GM19023 (cell line): ENCODE measurements around the gene GARS1.
"Not testable (repeated sequence)": the region's sequence is repeated elsewhere in the genome, so short reads cannot be mapped to it uniquely, and the experiment has no call there.

Experiments used
- ATAC-seq: cut with Tn5 transposase; IDR thresholded peaks from one replicate; pipeline ENCODE4 v1.9.1; 2021; ENCODE audit warnings: mild to moderate bottlenecking, moderate library complexity; ENCODE audit not compliant: unreplicated experiment

Gene GARS1

DNA sequence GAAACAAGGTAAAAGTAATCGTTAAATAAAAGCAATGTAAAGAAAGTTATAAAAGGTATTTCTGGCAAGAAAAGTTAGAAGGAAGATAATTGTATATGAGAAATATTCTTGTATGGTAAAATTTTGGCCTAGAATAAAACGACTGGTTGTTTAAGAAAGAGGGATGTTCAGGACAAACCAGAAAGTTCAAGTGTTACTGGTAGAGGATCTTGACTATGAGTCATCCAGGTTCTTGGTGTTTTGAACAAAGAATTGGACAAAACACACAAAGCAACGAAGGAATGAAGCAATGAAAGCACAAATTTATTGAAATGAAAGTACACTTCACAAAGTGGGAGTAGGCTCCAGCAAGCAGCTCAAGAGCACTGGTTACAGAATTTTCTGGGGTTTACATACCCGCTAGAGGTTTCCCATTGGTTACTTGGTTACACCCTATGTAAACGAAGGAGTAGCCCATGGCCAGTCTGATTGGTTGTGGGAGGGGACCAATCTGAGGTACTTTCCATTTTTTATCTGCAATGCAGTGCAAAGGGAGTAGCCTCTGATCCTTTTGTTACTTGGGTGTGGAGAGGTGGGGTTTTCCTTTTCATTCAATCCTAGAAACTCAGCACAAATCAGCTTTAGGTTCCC, 22.4 kb upstream of the GARS1 start:
- ATAC-seq: no peak

DNA sequence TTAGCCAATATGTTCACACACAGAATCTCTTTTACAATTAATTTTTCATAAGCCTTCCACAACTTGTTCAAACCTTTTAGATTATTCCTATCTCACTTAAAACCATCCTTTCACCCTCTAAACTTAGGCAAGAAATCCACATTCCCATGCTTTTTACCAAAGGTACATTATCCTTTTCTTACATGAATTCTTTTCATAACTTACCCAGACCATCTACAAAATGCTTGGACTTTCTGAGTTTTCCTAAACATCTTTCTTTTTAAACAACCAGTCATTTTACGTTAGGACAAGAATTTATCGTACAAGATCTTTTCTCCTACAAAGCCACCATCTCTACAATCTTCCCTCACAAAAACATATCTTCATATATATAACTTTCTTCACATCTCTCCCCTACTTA, 18.8 kb upstream of the GARS1 start:
- ATAC-seq: no peak

- ATAC-seq: no peak
These were observed 11.5 kb upstream of the GARS1 start for GRCh38 chr7:30583181-30583580.

DNA sequence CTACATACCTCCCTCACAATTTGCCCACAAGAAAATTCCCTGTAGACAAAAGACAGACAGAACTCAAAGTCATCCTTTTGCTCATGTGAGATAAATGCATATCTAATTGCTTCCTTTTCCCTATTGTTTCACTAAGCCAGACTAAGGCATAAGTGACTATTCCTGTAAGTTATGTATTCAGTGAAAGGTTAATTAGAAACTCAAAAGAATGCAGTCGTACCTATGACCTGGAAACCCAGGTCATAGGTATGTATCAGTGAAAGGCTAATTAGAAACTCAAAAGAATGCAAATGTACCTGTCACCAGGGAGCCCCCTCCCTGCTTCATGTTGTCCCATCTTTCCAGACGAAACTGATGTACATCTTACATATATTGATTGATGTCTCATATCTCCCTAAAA, 10.3 kb upstream of the GARS1 start:
- ATAC-seq: no peak

DNA sequence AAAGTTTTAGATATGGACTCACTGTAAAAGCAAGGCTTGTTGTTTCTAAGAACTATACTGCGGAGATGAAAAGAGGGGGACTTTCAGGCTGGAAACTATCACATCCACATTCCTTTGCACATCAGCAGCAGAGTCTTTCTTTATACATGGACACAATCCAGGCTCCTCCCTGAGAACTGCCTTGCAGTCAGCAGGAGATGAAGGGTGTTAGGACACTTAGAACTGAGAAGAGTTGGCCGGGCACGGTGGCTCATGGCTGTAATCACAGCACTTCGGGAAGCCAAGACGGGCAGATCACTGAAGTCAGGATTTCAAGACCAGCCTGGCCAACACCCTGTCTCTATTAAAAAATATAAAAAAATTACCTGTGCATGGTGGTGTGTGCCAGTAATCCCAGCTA, 9.7 kb upstream of the GARS1 start:
- ATAC-seq: no peak

DNA sequence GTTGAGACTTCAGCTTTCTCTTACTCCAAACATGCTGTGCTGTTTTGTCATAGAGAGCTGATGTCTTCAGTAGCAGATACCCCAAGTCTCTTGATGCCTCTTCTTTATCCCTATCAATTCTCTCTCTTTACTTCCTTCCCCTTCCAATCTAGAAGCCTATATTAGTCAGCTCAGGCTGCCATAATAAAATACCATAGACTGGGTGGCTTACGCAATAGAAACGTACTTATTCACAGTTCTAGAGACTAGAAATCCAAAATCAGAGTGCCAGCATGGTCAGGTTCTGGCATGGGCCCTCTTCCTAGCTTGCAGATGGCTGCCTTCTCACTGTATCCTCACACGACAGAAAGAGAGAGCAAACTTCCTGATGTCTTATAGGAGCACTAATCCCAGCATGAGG, 9.0 kb upstream of the GARS1 start:
- ATAC-seq: no peak

DNA sequence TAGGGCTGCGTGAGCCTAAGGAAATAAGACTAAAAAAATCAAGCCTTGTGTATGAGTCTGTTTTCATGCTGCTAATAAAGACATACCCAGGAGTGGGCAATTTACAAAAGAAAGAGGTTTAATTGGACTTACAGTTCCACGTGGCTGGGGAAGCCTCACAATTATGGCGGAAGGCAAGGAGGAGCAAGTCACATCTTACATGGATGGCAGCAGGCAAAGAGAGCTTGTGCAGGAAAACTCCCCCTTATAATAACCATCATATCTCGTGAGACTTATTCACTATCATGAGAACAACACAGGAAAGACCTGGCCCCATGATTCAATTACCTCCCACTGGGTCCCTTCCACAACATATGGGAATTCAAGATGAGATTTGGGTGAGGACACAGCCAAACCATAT, 7.1 kb upstream of the GARS1 start:
- not testable (repeated sequence) for ATAC-seq

GRCh38 chr7:30589111-30589510, 5.6 kb upstream of the GARS1 start:
- ATAC-seq: no peak

- peak; percentile 35 for ATAC-seq
These were observed 584 bp upstream of the GARS1 start for GRCh38 chr7:30594048-30594539.

DNA sequence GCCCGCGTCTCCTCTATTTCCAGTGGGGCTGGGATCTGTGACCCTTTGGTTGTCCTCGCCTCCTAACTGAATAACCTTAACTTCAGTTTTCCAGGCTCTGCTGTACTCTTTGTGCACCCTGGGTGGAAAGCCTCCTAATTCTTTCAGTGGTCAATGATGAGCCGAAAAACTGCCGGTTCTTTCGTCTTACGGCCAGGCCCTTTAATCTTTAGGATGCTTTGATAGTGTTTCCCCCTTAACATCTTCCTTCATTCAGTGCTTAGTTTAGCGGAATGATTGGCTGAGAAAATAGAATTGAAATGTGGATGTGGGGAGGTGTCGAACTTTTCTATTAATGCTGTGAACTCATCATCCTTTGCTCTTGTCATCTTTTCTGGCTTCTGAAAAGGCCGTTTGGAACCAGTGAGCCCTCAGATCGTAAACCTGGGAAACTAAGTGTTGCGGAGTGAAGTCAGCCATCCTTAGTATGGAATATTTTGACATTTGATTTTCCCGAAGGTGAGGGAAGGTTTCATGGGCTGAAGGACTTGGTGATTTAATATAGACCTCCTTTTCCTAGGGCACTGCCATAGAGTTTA, 847 bp downstream of the GARS1 start:
- ATAC-seq: no peak

DNA sequence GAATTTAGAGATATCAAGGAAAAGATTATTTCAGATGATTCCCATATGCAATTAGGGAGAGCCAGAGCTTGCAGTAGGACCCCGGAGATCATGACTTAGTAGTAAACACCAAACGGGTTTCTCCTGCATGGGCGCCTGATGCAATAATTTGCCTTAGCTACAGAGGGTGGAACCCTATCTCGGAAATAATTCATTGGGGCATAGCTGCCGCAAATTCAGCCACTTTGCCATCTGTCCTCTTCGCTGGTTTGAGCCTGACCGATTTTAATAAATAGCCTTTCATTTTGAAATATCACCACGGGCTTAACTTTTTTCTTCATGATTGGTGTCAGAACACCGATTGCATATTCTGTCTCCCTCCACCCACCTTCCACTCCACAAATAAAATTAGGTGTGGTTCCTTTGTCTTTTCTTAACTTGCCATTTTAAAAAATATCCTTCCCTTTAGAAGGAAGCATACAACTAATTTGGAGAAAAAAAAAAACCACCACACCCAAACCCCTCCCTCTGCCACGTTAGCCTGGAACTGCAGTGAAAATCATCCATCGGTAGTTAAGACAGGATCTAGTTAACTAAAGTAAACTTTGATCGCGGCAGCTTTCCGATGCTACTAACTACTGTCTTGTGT, 1.4 kb downstream of the GARS1 start:
- ATAC-seq: no peak

- ATAC-seq: no peak
These were observed 2.0 kb downstream of the GARS1 start for GRCh38 chr7:30596721-30597120.

GRCh38 chr7:30598121-30598876, 3.6 kb downstream of the GARS1 start:
- no peak for ATAC-seq

- ATAC-seq: no peak
These were observed 10.2 kb downstream of the GARS1 start for GRCh38 chr7:30604901-30605300.

DNA sequence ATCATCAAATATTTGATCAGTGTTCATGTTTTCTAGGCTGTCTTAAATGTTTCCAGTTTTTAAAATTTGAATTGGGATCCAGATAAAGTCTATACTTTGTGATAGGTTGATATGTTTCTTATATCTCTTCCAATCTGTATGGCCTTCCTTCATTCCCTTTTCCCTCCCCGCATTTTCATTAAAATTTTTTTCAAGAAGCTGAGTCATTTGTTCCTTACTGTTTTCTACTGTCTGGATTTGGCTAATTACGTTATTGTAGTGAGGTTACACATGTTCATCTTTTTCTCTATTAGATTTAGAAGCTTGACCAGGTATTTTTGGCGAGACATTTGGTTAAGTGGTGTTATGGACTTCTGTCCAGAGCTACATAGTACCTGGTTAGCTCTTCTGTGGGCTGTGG, 11.2 kb downstream of the GARS1 start:
- no peak for ATAC-seq

GRCh38 chr7:30612658-30613265, 18.1 kb downstream of the GARS1 start:
- ATAC-seq: no peak

GRCh38 chr7:30613366-30614325, 19.0 kb downstream of the GARS1 start:
- no peak for ATAC-seq

DNA sequence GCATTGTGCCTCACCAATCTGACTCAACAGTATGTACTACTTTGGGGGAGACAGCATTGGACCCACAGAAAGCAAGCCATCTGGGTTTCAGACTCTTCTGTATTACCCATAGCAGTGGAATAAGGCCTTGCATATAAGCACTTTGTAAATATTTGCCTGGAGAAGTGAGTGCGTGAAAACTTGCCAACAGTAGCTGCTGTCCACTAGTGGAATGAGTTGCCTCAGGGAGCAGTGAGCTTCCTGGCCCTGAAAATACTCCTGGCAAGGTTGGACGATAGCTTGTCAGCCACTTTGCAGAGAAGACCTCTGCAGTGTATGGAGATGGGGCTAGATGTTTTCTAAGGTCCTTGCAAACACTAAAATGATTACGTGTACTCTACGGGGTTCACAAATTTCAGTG, 21.6 kb downstream of the GARS1 start:
- ATAC-seq: no peak

DNA sequence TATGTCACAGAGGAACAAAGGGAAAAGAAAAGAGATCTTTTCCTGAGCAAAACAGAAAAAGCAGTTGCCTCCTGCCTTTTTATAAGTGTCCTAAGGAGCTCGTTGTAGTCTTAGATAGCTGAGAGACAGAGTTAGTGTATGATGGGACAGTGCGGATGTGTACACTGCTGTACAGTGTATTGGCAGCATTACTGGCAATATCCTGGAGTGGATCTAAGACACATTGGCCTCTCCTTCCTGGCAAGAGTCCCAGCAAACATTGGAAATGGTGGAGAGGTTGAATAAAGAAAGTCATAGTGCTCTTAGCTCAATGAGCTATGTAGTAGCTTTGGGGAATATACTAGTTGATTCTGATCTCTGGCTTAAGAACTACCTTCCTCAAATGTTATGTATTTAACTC, 22.7 kb downstream of the GARS1 start:
- ATAC-seq: no peak

GRCh38 chr7:30618080-30618676, 23.5 kb downstream of the GARS1 start:
- ATAC-seq: no peak
